SK-N-SH treated with all-trans-retinoic acid at 6 μM for 48 hours (cell line): ENCODE measurements around the gene LPXN.

Experiments
- ATAC-seq: fragments of 200-7000 bp; cut with Tn5 transposase; 3 replicates; pipeline ENCODE4 v1.9.1; 2020; ENCODE audit warnings: mild to moderate bottlenecking, moderate library complexity
- ARNTL ChIP-seq: fragments of 450-650 bp; formaldehyde crosslinking; IDR thresholded peaks from 2 replicates; pipeline ENCODE4 v1.5.0; 2020; ENCODE audit warnings: low read depth, mild to moderate bottlenecking, moderate library complexity, borderline replicate concordance
- BACH2 ChIP-seq: fragments of 250-450 bp; sonication (Bioruptor Pico); IDR thresholded peaks from 2 replicates; pipeline ENCODE4 v1.9.0; 2021; ENCODE audit warnings: mild to moderate bottlenecking, borderline replicate concordance
- CREB5 ChIP-seq: fragments of 250-450 bp; sonication (Bioruptor Pico); IDR thresholded peaks from 2 replicates; pipeline ENCODE4 v1.5.1; 2020; ENCODE audit warnings: low read depth, mild to moderate bottlenecking, moderate library complexity
- CSDC2 ChIP-seq: fragments of 250-450 bp; sonication (Bioruptor Pico); IDR thresholded peaks from 2 replicates; pipeline ENCODE4 v1.5.0; 2020; ENCODE audit warnings: mild to moderate bottlenecking, moderate library complexity
- CSRNP3 ChIP-seq: fragments of 250-450 bp; sonication (Bioruptor Pico); IDR thresholded peaks from 2 replicates; pipeline ENCODE4 v1.5.1; 2021; ENCODE audit warnings: mild to moderate bottlenecking, moderate library complexity
- ESRRG ChIP-seq: fragments of 250-450 bp; sonication (Bioruptor Pico); IDR thresholded peaks from 2 replicates; pipeline ENCODE4 v1.6.1; 2021; ENCODE audit warnings: mild to moderate bottlenecking
- GLIS3 ChIP-seq: fragments of 250-450 bp; sonication (Bioruptor Pico); IDR thresholded peaks from 2 replicates; pipeline ENCODE4 v1.5.0; 2020; ENCODE audit warnings: mild to moderate bottlenecking, moderate library complexity
- ISL1 ChIP-seq: fragments of 250-450 bp; sonication (Bioruptor Pico); IDR thresholded peaks from 2 replicates; pipeline ENCODE4 v2.1.2; 2022; ENCODE audit warnings: mild to moderate bottlenecking, moderate library complexity
- POU6F1 ChIP-seq: fragments of 250-450 bp; sonication (Bioruptor Pico); IDR thresholded peaks from 2 replicates; pipeline ENCODE4 v1.8.0; 2021; ENCODE audit warnings: low read depth, mild to moderate bottlenecking, moderate library complexity, borderline replicate concordance
- PPARA ChIP-seq: fragments of 250-450 bp; sonication (Bioruptor Pico); IDR thresholded peaks from 2 replicates; pipeline ENCODE4 v1.5.0; 2020; ENCODE audit warnings: mild to moderate bottlenecking, borderline replicate concordance
- RARB ChIP-seq: fragments of 250-450 bp; sonication (Bioruptor Pico); IDR thresholded peaks from 2 replicates; pipeline ENCODE4 v1.8.0; 2021; ENCODE audit warnings: mild to moderate bottlenecking, moderate library complexity
- SNAI2 ChIP-seq: fragments of 250-450 bp; sonication (Bioruptor Pico); IDR thresholded peaks from 2 replicates; pipeline ENCODE4 v1.5.0; 2020; ENCODE audit warnings: mild to moderate bottlenecking, moderate library complexity
- TCF4 ChIP-seq: fragments of 250-450 bp; sonication (Bioruptor Pico); IDR thresholded peaks from 2 replicates; pipeline ENCODE4 v1.8.0; 2021; ENCODE audit warnings: mild to moderate bottlenecking, moderate library complexity, borderline replicate concordance
- TOX ChIP-seq: fragments of 250-450 bp; sonication (Bioruptor Pico); IDR thresholded peaks from 2 replicates; pipeline ENCODE4 v1.8.0; 2021; ENCODE audit warnings: mild to moderate bottlenecking, moderate library complexity, borderline replicate concordance
- TSHZ2 ChIP-seq: fragments of 250-450 bp; sonication (Bioruptor Pico); IDR thresholded peaks from 2 replicates; pipeline ENCODE4 v1.5.0; 2020; ENCODE audit warnings: mild to moderate bottlenecking, moderate library complexity
- ZC3H10 ChIP-seq: fragments of 250-450 bp; sonication (Bioruptor Pico); IDR thresholded peaks from 2 replicates; pipeline ENCODE4 v1.5.1; 2021; ENCODE audit warnings: mild to moderate bottlenecking, moderate library complexity
- ZFP30 ChIP-seq: fragments of 450-650 bp; formaldehyde crosslinking; IDR thresholded peaks from 2 replicates; pipeline ENCODE4 v1.5.0; 2022; ENCODE audit warnings: mild to moderate bottlenecking, moderate library complexity
- ZNF565 ChIP-seq: fragments of 450-650 bp; formaldehyde crosslinking; conservative IDR thresholded peaks from 2 replicates; pipeline ENCODE4 v1.5.0; 2020; ENCODE audit warnings: low read depth, mild to moderate bottlenecking, moderate library complexity
- ZNF70 ChIP-seq: fragments of 450-650 bp; formaldehyde crosslinking; IDR thresholded peaks from 2 replicates; pipeline ENCODE4 v1.5.0; 2020; ENCODE audit warnings: mild to moderate bottlenecking, moderate library complexity
- ZNF8 ChIP-seq: fragments of 450-650 bp; formaldehyde crosslinking; IDR thresholded peaks from 2 replicates; pipeline ENCODE4 v1.5.0; 2020; ENCODE audit warnings: mild to moderate bottlenecking, moderate library complexity

LPXN gene

GRCh38 chr11:58507355-58507754 is 68.3 kb downstream of the LPXN start:
- TF ChIP-seq TCF4 (CRISPR knock-in tag) (no peak), ZNF565 (CRISPR knock-in tag) (no peak), ARNTL (CRISPR knock-in tag) (no peak), BACH2 (CRISPR knock-in tag) (no peak), PPARA (CRISPR knock-in tag) (no peak), SNAI2 (CRISPR knock-in tag) (no peak), ZNF70 (CRISPR knock-in tag) (no peak), ZNF8 (CRISPR knock-in tag) (no peak), ESRRG (CRISPR knock-in tag) (no peak), CSDC2 (CRISPR knock-in tag) (no peak), CREB5 (CRISPR knock-in tag) (no peak)

GRCh38 chr11:58506935-58507334 is 68.7 kb downstream of the LPXN start:
- no peak for ATAC-seq
- TF ChIP-seq ZNF70 (CRISPR knock-in tag) = no peak
- TF ChIP-seq ZNF8 (CRISPR knock-in tag) = no peak
- no peak for TF ChIP-seq CREB5 (CRISPR knock-in tag)
- no peak for TF ChIP-seq CSRNP3 (CRISPR knock-in tag)
- TF ChIP-seq PPARA (CRISPR knock-in tag) = no peak
- no peak for TF ChIP-seq GLIS3
- no peak for TF ChIP-seq ZFP30 (CRISPR knock-in tag)
- no peak for TF ChIP-seq ZC3H10 (CRISPR knock-in tag)
- TF ChIP-seq ISL1 = no peak
- TF ChIP-seq, all 23 proteins: peak for 0

More at GRCh38 chr11:58507355-58507754, 68.3 kb downstream of the LPXN start:
- ATAC-seq = no peak

GRCh38 chr11:58505849-58506248 is 69.8 kb downstream of the LPXN start:
- TF ChIP-seq ISL1 = no peak
- TF ChIP-seq TSHZ2 (CRISPR knock-in tag) = no peak
- no peak for TF ChIP-seq ZNF565 (CRISPR knock-in tag)
- no peak for TF ChIP-seq POU6F1
- ATAC-seq = no peak

- ATAC-seq = no peak
- TF ChIP-seq TCF4 (CRISPR knock-in tag) (no peak), ZFP30 (CRISPR knock-in tag) (no peak), ISL1 (no peak), RARB (CRISPR knock-in tag) (no peak), POU6F1 (no peak), ESRRG (CRISPR knock-in tag) (no peak), SNAI2 (CRISPR knock-in tag) (no peak), CSDC2 (CRISPR knock-in tag) (no peak), CSRNP3 (CRISPR knock-in tag) (no peak), TOX (CRISPR knock-in tag) (no peak), TSHZ2 (CRISPR knock-in tag) (no peak), PPARA (CRISPR knock-in tag) (no peak), BACH2 (CRISPR knock-in tag) (no peak)
Observed at GRCh38 chr11:58504232-58504631, 71.4 kb downstream of the LPXN start.
